ENCODE measurements around the gene CHRNB2.

DNA sequence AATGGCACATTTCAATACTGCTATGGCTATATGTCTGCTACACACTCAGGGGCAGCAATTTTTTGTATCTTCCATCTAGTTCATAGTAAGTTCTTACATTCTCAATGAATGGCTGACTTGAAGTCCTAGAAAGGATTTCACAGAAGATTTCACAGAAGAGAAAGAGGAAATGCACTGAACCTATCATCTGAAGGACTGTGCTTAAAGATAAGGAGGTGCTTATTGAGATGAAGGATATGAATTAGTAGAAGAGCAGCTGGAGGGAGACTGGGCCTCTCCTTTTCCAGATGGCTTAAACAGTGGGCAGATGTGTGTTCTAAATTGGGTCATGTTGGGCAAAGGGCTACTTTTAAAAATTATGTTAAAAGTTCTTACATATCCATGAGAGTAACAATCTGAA lies 25.8 kb downstream of the CHRNB2 start:
- TF ChIP-seq BHLHE40 (IDR thresholded peaks at IDR 0.05; ENCODE audit: borderline replicate concordance) (no peak), FOXK2 (IDR thresholded peaks at IDR 0.05) (no peak), FOXA1 (IDR thresholded peaks at IDR 0.05) (no peak)
